ENCODE data around the gene ANKHD1. TPM values are rescaled to one million over a fixed set of nuclear protein-coding genes. Genes with fewer than 3 reads are reported as not detected.

Gene ANKHD1
- total and polyA plus RNA-seq, 9 of the 15 experiments (the other 6 are each of a cell fraction or from before 2014, with no cell fraction given): 38.9 to 138 (median 78.7) TPM

- H3K9me3 ChIP-seq (replicated peaks; ENCODE audit: control insufficient read depth, insufficient read depth, low read depth, low read length): no peaks in the 10 kb centered on the region
- DNase-seq (ENCODE audit: extremely low read depth in 1 of 4, low spot score in 3 of 4) (no peak), FAIRE-seq (no peak), ATAC-seq (no peak)
- peaks cover 21 to 34% of the 10 kb centered on the region in 2 experiments; a peak in 4 of 5 replicates for H3K4me1 ChIP-seq (replicated peaks in 1 of 2; ENCODE audit: control insufficient read depth in 2 of 2, insufficient read depth in 2 of 2, low read length in 2 of 2)
- no peaks in the 10 kb centered on the region for H4K20me1 ChIP-seq (replicated peaks; ENCODE audit: control insufficient read depth, insufficient read depth, low read length)
- H3K27ac ChIP-seq (ENCODE audit: extremely low read depth, low read depth, low read length): no peak overlapping the region
- no TSS peak for BruUV-seq (replicated peaks)
- H3K27me3 ChIP-seq (ENCODE audit: control insufficient read depth in 2 of 2, insufficient read depth in 2 of 2, low read length in 2 of 2): no peaks in the 10 kb centered on the region
- no peak overlapping the region for H2AFZ ChIP-seq (ENCODE audit: low read depth, low read length)
- no peaks in the 10 kb centered on the region for H3K9me1 ChIP-seq (ENCODE audit: control insufficient read depth, insufficient read depth, low read length)
- CTCF ChIA-PET (ENCODE audit: low intra/inter-chr PET ratio): no interaction called here
- in situ Hi-C loops (cut with MboI) (loop anchor here (5.0 kb wide), 1 partner anchor 74 kb away; no protein-coding TSS in a partner anchor), intact Hi-C loops (cut with micrococcal nuclease) (no loop called here)
- peaks cover 31% of the 10 kb centered on the region for H3K79me2 ChIP-seq (ENCODE audit: control insufficient read depth, insufficient read depth, low read length)
- H3K4me2 ChIP-seq (ENCODE audit: insufficient read depth, low read length): no peak overlapping the region
- WGBS (ENCODE audit: insufficient coverage, low coverage, missing lambda C conversion rate): 100% methylated on average over 2 of the region's 2 CpGs
- peaks cover 42% of the 10 kb centered on the region for H3K36me3 ChIP-seq (ENCODE audit: control insufficient read depth, insufficient read depth, low read length)
- H3K4me3 ChIP-seq: no peak overlapping the region
- POLR2A ChIA-PET: interaction anchor here (1.7 to 2.2 kb wide), 2 partner anchors 11 to 12 kb away, joined by 8 to 10 read pairs; partner anchors contain the start of gene SRA1
- H3K9ac ChIP-seq (ENCODE audit: insufficient read depth in 1 of 2, low read depth in 2 of 2, low read length in 2 of 2): peak overlapping the region in 1 of 2 experiments; percentile 10; a peak in 1 of 4 replicates
- TF ChIP-seq ZNF408 (CRISPR knock-in tag; IDR thresholded peaks at IDR 0.05; ENCODE audit: low read depth): no peak
- TF ChIP-seq, protein P1, sequence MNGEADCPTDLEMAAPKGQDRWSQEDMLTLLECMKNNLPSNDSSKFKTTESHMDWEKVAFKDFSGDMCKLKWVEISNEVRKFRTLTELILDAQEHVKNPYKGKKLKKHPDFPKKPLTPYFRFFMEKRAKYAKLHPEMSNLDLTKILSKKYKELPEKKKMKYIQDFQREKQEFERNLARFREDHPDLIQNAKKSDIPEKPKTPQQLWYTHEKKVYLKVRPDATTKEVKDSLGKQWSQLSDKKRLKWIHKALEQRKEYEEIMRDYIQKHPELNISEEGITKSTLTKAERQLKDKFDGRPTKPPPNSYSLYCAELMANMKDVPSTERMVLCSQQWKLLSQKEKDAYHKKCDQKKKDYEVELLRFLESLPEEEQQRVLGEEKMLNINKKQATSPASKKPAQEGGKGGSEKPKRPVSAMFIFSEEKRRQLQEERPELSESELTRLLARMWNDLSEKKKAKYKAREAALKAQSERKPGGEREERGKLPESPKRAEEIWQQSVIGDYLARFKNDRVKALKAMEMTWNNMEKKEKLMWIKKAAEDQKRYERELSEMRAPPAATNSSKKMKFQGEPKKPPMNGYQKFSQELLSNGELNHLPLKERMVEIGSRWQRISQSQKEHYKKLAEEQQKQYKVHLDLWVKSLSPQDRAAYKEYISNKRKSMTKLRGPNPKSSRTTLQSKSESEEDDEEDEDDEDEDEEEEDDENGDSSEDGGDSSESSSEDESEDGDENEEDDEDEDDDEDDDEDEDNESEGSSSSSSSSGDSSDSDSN (IDR thresholded peaks at IDR 0.05; ENCODE audit: borderline replicate concordance in 1 of 2, low read depth in 2 of 2, low read length in 2 of 2): no peak
- no peak for TF ChIP-seq ZNF75A (CRISPR knock-in tag; IDR thresholded peaks at IDR 0.05)
- TF ChIP-seq, protein P2, sequence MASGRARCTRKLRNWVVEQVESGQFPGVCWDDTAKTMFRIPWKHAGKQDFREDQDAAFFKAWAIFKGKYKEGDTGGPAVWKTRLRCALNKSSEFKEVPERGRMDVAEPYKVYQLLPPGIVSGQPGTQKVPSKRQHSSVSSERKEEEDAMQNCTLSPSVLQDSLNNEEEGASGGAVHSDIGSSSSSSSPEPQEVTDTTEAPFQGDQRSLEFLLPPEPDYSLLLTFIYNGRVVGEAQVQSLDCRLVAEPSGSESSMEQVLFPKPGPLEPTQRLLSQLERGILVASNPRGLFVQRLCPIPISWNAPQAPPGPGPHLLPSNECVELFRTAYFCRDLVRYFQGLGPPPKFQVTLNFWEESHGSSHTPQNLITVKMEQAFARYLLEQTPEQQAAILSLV (tag; IDR thresholded peaks at IDR 0.05): no peak
- no peak for TF ChIP-seq EHMT2 (IDR thresholded peaks at IDR 0.05)
- TF ChIP-seq ZNF282 (CRISPR knock-in tag; IDR thresholded peaks at IDR 0.05): no peak
- TF ChIP-seq, protein P3, sequence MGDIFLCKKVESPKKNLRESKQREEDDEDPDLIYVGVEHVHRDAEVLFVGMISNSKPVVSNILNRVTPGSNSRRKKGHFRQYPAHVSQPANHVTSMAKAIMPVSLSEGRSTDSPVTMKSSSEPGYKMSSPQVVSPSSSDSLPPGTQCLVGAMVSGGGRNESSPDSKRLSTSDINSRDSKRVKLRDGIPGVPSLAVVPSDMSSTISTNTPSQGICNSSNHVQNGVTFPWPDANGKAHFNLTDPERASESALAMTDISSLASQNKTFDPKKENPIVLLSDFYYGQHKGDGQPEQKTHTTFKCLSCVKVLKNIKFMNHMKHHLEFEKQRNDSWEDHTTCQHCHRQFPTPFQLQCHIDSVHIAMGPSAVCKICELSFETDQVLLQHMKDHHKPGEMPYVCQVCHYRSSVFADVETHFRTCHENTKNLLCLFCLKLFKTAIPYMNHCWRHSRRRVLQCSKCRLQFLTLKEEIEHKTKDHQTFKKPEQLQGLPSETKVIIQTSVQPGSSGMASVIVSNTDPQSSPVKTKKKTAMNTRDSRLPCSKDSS (IDR thresholded peaks at IDR 0.05; ENCODE audit: low read depth, partially characterized antibody): no peak
- TF ChIP-seq, protein P4, sequence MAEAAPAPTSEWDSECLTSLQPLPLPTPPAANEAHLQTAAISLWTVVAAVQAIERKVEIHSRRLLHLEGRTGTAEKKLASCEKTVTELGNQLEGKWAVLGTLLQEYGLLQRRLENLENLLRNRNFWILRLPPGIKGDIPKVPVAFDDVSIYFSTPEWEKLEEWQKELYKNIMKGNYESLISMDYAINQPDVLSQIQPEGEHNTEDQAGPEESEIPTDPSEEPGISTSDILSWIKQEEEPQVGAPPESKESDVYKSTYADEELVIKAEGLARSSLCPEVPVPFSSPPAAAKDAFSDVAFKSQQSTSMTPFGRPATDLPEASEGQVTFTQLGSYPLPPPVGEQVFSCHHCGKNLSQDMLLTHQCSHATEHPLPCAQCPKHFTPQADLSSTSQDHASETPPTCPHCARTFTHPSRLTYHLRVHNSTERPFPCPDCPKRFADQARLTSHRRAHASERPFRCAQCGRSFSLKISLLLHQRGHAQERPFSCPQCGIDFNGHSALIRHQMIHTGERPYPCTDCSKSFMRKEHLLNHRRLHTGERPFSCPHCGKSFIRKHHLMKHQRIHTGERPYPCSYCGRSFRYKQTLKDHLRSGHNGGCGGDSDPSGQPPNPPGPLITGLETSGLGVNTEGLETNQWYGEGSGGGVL (CRISPR knock-in tag; IDR thresholded peaks at IDR 0.05): no peak
- no peak for TF ChIP-seq GABPB1 (CRISPR knock-in tag; IDR thresholded peaks at IDR 0.05)
- TF ChIP-seq HDAC3 (IDR thresholded peaks at IDR 0.05; ENCODE audit: borderline replicate concordance, partially characterized antibody): no peak
- no peak for TF ChIP-seq ZNF253 (CRISPR knock-in tag; conservative IDR thresholded peaks at IDR 0.05)
- TF ChIP-seq ATF3 (IDR thresholded peaks at IDR 0.05): no peak
- no peak for TF ChIP-seq ATF3 (CRISPR knock-in tag; conservative IDR thresholded peaks at IDR 0.05)
- no peak for TF ChIP-seq MEF2D (tag; conservative IDR thresholded peaks at IDR 0.05; ENCODE audit: low read depth)
Measured at GRCh38 chr5:140568443-140569063, 166.9 kb downstream of the ANKHD1 start.
